Dermis microvascular lymphatic vessel endothelial cell (primary cell): ENCODE data around the gene MAGEH1. TPM values are rescaled to one million over a fixed set of nuclear protein-coding genes. Genes with fewer than 3 reads are reported as not detected.

Source experiments
- DNase-seq, 2 donors: peaks; one replicate each; pipeline versions ENCODE4 v3.0.0 to v3.0.0-alpha.2; 2010; ENCODE audit warnings: low read depth in 2 of 2
- total RNA-seq: library from RNA; depleted of rRNA; stranded (reverse); fragments of >200 nt; gene quantifications from 2 replicates; pipeline ENCODE4 v1.2.1, GENCODE V29; 2014

MAGEH1 gene
- total RNA-seq, 1 donor from 2014 or later, result 11.7 TPM

DNA sequence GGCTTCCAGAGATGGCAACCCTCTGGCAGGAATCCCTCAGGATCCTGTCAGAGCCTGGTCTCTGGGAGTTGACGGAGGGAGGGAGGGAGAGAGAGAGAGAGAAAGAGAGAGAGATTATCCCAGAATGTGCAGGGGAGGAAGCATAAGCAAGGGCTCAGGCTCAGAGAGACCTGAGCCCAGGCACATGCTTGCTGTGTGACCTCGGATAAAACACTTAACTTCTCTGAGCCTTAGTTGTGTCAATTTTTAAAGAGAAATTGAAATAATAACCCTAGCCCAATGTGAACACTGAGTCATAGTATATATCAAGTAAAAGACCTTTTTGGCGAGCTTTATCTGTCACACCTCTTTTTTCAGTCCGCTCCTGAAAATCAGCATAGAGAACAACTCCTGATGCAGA, 38.2 kb downstream of the MAGEH1 start:
- DNase-seq, result no peak

DNA sequence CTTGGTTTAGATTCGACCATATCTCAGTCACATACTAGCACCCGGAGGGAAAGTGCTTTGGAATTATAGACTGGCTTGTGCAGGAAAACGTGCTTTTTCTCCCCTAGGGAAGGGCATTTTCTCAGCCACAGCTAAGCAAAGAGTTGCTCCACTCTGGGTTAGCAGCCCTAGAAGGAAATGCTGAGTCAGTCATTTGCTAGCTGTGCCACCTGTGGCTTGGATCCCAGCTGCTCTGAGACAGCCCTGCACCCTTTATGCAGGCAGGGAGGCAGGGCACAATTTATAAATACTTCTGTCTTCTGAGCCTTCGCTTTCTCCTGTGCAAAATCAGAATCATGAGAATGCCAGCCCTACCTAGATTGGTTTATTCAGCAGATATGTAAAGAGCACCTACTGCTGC, 39.0 kb downstream of the MAGEH1 start:
- DNase-seq, result no peak

Other genes starting within 250 kb of the MAGEH1 start
- gene PAGE5, start 231.8 kb upstream of the MAGEH1 start, total RNA-seq, result not detected in 2 replicates
- gene PAGE3, start 187.2 kb upstream of the MAGEH1 start, total RNA-seq, result not detected in 2 replicates
- gene USP51, start 37.7 kb downstream of the MAGEH1 start, total RNA-seq, result 0.39 and 1.9 TPM in 2 replicates
- not detected in 2 replicates for gene FOXR2, start 171.3 kb downstream of the MAGEH1 start, total RNA-seq